ENCODE results near the gene MRPL51.
"Not testable (repeated sequence)": the region's sequence is repeated elsewhere in the genome, so short reads cannot be mapped to it uniquely, and the experiment has no call there.

Gene MRPL51

GRCh38 chr12:6492838-6493496, at the start of gene MRPL51:
Gene MRPL51 (minus strand): TSS chr12:6493262. CDS start chr12:6493136, 126 bp downstream.
- peak; percentile 98 for DNase-seq (ENCODE audit: low spot score)

DNA sequence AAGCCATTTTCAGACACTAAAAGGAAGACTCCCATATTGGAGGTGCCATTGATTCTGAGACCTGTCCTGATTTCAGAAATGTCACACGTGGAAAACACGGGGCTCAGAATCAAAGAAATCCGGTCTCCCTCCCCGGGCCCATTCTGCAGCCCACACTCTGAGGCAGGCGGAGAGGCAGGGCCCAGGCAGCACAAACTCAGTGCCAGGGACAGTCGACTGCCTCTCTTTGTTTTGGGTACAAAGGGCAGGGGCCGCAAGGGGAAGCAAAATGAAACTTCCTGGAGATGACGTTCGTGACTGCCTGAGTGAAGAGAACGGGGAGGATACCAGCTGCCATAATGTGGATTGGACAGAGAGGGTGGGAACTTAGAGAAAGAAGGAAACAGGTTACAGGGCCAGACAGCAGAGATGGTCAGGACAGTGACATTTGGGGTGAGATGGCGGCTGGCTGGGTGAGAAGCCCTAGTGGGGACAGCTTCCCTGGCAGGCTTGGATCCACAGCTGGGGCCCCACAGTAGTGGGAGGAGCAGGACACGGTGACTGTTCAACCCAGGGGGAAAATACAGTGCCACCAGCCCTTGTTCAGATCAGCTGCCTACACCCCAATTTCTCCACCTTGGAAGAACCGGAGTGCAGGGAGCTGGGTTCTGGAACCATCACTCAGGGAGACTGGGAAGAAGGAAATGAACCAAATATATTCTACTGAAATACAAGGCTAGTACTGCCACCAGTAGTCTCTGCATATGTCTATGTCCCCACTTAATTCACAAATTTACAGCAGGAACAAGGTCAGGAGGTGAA, 49.3 kb upstream of the MRPL51 start:
- no peak for DNase-seq (ENCODE audit: low spot score)

DNA sequence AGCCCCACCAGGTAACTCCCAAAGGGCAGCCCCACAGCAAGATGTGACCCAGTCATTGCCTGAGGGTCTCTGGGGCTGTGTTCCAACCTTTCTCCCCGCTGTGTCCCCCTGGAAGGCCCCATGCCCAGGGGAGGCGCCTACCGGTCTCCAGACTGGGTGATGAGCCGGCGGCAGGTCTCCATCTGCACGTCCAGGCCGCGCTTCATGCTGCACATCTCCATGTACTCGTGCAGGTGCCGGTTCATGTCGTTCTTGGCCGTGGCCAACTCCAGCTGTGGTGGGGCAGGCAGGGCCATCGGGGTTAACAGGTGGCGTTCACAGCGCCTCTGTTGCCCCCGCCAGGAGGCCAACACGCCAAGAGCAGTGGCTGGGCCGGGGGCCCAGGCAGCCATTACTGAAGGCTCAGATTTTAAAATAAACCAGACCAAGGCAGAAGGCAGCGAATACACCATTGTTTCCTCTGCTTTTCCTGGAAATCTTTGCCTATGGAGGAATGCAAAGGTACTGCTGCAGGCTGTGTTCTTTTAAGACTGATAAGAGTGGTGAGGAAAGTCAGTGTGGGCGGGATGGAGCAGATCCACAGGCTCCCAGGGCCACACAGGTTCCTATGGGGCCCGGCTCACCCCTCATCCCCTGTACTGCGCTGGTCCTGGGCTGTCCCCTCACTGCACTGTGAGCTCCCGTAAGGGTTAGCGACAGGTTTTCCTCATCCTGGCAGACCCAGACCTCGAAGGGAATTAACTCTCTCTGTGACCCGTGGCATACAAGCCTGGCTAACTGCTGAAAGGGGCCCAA, 48.5 kb upstream of the MRPL51 start:
- no peak for DNase-seq (ENCODE audit: low spot score)

DNA sequence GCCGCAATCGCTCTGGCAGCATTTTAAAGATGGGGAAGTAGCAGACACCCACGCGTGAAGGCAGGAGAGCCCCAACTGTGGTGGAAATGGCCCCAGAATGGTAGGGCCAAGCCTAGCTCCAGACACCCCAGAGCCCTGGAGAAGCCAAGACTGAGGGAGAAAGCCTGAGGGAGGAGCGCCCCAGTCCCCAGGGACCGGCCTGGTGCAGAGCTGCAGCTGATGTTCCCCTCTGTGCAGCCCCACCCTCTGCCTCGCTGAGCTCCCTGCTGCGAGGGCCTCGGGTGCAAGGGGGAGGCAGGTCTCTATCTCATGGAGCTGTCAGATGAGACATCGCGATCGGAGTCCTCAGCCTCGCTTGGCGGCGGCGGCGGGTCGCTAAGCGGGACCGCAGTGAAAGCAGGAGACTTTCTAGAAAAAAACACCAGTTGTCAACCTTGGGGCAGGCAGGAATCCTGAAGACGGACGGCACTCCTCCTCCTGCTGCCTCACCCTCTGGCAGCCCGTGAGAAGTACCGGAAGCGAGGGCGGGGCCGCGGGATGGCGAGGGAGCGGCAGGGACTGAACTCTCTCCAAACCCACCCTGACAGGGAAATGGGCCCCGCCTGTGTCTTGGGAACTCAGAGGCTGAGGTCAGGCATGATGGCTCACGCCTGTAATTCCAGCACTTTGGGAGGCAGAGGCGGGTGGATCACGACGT, 47.3 kb upstream of the MRPL51 start:
- DNase-seq (ENCODE audit: low spot score), result peak; percentile 95

DNA sequence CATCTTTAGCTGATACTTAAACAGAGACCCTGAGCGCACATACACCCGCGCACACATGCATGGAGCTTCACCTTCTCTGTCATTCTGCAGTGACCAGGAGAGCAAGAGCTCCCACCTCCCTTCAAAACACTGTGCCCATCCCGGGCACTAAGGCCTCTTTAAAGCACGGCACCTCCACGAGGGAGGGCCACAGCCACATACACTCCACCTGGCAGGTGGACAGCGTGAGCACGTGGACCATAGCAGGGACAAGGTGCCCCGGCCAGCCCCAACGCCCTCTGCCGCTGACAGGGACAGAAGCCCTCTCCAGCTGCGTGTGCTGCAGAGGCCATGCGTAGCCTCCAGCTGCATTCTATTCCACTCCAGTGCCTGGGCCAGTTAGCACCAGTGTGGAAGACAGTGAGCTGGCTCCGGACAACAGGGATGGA, 46.7 kb upstream of the MRPL51 start:
- no peak for DNase-seq (ENCODE audit: low spot score)

DNA sequence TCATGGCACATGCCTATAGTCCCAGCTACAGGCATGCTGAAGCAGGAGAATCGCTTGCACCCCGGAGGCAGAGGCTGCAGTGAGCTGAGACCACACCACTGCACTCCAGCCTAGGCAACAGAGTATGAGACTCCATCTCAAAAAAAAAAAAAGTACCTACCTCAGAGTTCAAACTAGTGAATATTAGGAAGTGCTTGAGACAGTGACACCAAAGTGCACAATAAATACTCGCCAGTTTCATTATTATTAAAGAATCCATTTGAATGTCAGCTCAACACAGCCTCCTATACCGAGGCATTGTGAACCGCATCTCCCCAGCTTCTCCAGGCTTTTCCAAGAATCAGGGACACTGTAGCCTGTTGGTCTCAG, 46.2 kb upstream of the MRPL51 start:
- no peak for DNase-seq (ENCODE audit: low spot score)

DNA sequence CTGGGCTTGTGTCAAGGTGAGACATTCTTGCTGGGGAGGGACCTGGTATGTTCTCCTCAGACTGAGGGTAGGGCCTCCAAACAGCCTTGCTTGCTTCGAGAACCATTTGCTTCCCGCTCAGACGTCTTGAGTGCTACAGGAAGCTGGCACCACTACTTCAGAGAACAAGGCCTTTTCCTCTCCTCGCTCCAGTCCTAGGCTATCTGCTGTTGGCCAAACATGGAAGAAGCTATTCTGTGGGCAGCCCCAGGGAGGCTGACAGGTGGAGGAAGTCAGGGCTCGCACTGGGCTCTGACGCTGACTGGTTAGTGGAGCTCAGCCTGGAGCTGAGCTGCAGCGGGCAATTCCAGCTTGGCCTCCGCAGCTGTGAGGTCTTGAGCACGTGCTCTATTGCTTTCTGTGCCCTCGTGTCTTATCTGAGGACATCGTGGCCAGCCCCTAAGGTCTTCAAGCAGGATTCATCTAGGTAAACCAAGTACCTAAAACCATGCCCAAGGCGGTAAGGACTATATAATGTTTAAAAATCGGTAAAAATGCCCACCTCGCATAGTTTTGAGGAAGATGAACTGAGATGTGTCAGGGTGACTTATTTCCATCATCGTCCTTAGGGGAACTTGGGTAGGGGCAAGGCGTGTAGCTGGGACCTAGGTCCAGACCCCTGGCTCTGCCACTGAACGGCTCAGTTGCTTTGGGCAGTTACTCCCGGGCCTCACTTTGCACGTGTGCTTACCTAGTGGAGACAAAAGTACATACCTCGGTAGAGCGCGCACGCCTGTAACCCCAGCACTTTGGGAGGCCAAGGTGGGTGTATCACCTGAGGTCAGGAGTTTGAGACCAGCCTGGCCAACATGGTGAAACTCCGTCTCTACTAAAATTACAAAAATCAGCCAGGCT, 45.6 kb upstream of the MRPL51 start:
- DNase-seq (ENCODE audit: low spot score), result no peak

- not testable (repeated sequence) for DNase-seq (ENCODE audit: low spot score)
These were observed 44.7 kb upstream of the MRPL51 start for GRCh38 chr12:6537580-6538419.

DNA sequence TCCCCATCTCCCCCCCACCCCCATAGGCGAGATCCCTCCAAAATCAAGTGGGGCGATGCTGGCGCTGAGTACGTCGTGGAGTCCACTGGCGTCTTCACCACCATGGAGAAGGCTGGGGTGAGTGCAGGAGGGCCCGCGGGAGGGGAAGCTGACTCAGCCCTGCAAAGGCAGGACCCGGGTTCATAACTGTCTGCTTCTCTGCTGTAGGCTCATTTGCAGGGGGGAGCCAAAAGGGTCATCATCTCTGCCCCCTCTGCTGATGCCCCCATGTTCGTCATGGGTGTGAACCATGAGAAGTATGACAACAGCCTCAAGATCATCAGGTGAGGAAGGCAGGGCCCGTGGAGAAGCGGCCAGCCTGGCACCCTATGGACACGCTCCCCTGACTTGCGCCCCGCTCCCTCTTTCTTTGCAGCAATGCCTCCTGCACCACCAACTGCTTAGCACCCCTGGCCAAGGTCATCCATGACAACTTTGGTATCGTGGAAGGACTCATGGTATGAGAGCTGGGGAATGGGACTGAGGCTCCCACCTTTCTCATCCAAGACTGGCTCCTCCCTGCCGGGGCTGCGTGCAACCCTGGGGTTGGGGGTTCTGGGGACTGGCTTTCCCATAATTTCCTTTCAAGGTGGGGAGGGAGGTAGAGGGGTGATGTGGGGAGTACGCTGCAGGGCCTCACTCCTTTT, 44.0 kb upstream of the MRPL51 start:
- DNase-seq (ENCODE audit: low spot score), result no peak

DNA sequence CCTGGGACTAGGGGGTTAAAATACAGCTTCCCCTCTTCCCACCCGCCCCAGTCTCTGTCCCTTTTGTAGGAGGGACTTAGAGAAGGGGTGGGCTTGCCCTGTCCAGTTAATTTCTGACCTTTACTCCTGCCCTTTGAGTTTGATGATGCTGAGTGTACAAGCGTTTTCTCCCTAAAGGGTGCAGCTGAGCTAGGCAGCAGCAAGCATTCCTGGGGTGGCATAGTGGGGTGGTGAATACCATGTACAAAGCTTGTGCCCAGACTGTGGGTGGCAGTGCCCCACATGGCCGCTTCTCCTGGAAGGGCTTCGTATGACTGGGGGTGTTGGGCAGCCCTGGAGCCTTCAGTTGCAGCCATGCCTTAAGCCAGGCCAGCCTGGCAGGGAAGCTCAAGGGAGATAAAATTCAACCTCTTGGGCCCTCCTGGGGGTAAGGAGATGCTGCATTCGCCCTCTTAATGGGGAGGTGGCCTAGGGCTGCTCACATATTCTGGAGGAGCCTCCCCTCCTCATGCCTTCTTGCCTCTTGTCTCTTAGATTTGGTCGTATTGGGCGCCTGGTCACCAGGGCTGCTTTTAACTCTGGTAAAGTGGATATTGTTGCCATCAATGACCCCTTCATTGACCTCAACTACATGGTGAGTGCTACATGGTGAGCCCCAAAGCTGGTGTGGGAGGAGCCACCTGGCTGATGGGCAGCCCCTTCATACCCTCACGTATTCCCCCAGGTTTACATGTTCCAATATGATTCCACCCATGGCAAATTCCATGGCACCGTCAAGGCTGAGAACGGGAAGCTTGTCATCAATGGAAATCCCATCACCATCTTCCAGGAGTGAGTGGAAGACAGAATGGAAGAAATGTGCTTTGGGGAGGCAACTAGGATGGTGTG, 43.1 kb upstream of the MRPL51 start:
- DNase-seq (ENCODE audit: low spot score), result no peak

DNA sequence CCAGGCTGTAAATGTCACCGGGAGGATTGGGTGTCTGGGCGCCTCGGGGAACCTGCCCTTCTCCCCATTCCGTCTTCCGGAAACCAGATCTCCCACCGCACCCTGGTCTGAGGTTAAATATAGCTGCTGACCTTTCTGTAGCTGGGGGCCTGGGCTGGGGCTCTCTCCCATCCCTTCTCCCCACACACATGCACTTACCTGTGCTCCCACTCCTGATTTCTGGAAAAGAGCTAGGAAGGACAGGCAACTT, 42.6 kb upstream of the MRPL51 start:
- no peak for DNase-seq (ENCODE audit: low spot score)

DNA sequence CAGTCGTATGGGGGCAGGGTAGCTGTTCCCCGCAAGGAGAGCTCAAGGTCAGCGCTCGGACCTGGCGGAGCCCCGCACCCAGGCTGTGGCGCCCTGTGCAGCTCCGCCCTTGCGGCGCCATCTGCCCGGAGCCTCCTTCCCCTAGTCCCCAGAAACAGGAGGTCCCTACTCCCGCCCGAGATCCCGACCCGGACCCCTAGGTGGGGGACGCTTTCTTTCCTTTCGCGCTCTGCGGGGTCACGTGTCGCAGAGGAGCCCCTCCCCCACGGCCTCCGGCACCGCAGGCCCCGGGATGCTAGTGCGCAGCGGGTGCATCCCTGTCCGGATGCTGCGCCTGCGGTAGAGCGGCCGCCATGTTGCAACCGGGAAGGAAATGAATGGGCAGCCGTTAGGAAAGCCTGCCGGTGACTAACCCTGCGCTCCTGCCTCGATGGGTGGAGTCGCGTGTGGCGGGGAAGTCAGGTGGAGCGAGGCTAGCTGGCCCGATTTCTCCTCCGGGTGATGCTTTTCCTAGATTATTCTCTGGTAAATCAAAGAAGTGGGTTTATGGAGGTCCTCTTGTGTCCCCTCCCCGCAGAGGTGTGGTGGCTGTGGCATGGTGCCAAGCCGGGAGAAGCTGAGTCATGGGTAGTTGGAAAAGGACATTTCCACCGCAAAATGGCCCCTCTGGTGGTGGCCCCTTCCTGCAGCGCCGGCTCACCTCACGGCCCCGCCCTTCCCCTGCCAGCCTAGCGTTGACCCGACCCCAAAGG, 42.1 kb upstream of the MRPL51 start:
- DNase-seq (ENCODE audit: low spot score), result peak; percentile 71

DNA sequence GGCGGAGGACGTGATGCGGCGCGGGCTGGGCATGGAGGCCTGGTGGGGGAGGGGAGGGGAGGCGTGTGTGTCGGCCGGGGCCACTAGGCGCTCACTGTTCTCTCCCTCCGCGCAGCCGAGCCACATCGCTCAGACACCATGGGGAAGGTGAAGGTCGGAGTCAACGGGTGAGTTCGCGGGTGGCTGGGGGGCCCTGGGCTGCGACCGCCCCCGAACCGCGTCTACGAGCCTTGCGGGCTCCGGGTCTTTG, 41.6 kb upstream of the MRPL51 start:
- DNase-seq (ENCODE audit: low spot score), result no peak

GRCh38 chr12:6533923-6534694, 41.0 kb upstream of the MRPL51 start, which contains the start of gene GAPDH:
Gene GAPDH (plus strand): TSS chr12:6534517. CDS start chr12:6534833, 316 bp downstream.
- peak; percentile 94 for DNase-seq (ENCODE audit: low spot score)

- DNase-seq (ENCODE audit: low spot score), result no peak
These were observed 40.5 kb upstream of the MRPL51 start for GRCh38 chr12:6533653-6533922.

DNA sequence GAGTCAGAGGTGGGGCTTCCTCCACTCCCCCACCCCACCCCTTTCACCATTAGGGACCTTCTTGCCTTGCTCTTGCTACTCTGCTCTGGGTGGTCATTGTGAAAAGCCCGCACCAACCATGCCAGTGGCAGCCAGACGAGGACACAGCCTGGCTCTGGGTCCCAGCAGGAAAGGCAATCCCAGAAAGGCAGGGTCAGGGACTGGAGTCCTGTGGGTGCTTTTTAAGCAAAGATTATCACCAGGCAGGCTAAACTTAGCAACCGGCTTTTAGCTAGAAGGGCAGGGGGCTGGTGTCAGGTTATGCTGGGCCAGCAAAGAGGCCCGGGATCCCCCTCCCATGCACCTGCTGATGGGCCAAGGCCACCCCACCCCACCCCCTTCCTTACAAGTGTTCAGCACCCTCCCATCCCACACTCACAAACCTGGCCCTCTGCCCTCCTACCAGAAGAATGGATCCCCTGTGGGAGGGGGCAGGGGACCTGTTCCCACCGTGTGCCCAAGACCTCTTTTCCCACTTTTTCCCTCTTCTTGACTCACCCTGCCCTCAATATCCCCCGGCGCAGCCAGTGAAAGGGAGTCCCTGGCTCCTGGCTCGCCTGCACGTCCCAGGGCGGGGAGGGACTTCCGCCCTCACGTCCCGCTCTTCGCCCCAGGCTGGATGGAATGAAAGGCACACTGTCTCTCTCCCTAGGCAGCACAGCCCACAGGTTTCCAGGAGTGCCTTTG, 40.0 kb upstream of the MRPL51 start:
- peak; percentile 69 for DNase-seq (ENCODE audit: low spot score)

Measured in AG20443 (cell line).